GM12873 (cell line): ENCODE measurements around the gene TTLL11.

Experiments used
- CTCF ChIP-seq: IDR thresholded peaks from 2 replicates; pipeline ENCODE4 v1.5.1; 2012; ENCODE audit warnings: low read depth, mild to moderate bottlenecking, moderate library complexity, low read length, control low read depth; ENCODE audit not compliant: insufficient read depth; ENCODE audit errors: missing control alignments

Gene TTLL11

GRCh38 chr9:121788686-121789366 is 304.3 kb downstream of the TTLL11 start:
- TF ChIP-seq CTCF: no peak

GRCh38 chr9:121786998-121787422 is 306.1 kb downstream of the TTLL11 start:
- no peak for TF ChIP-seq CTCF

- no peak for TF ChIP-seq CTCF
These were observed 306.6 kb downstream of the TTLL11 start for GRCh38 chr9:121786543-121786948.

GRCh38 chr9:121785673-121786542 is 307.2 kb downstream of the TTLL11 start:
- TF ChIP-seq CTCF: no peak

- no peak for TF ChIP-seq CTCF
These were observed 308.2 kb downstream of the TTLL11 start for GRCh38 chr9:121784731-121785411.

- no peak for TF ChIP-seq CTCF
These were observed 309.3 kb downstream of the TTLL11 start for GRCh38 chr9:121783521-121784507.
